NCI-H1105 (cell line): ENCODE measurements around the gene PPM1E.

Experiments used
- DNase-seq: peaks from one replicate; lab custom pipeline; 2025; lab: John Stamatoyannopoulos, UW

The PPM1E gene

DNA sequence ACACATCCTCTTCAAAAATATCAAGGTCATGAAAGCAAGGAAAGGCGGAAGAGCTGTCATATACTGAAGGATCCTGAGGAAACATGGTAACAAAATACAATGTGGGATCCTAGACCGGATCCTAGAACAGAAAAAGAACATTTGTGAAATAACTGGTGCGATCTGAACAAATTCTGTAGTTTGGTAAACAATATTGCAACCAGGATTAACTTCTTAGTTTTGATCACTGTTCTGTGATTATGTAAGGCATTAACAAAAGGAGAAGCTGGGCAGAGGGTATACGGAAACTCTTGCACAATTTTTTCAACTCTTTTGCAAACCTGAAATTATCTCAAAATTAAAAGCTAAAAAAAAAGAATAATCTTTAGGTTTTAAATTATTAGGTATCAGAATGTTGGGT lies 241.3 kb downstream of the PPM1E start:
- no peak for DNase-seq

DNA sequence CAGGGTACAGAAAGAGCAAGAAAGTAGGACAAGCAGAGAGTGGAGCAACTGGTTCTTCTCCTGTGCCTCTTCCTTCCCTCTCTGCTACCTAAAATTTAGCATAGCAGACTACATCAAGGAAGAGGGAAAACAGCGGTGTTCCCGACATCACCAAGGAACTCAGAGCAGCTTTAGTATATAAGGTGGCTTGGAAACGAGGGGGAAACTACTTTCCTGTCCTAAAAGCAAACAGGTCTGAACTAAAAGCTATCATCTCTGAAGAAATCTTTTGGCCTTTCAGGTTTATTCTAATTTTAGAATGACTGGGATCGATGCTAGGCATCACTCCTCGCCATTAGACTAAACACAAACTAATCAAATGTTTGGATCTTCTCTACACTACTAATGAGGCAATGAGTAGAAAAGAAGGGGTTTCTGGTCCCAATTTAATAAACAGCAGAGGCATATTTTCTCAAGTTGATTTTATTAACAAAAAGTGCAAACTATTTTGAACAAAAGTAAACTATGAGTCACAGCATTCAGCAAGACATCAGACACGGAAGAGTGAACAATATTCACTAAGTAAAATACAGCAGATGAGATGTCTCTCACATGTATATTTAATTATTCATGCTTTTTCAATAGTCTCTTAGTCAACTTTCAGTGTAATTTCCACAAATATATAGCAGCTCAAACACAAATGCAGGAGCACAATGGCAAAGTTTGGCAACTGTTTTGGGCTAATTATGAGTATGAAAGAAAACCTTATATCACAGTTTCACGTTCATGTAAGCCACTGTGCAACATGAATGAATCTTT lies 242.3 kb downstream of the PPM1E start:
- no peak for DNase-seq

DNA sequence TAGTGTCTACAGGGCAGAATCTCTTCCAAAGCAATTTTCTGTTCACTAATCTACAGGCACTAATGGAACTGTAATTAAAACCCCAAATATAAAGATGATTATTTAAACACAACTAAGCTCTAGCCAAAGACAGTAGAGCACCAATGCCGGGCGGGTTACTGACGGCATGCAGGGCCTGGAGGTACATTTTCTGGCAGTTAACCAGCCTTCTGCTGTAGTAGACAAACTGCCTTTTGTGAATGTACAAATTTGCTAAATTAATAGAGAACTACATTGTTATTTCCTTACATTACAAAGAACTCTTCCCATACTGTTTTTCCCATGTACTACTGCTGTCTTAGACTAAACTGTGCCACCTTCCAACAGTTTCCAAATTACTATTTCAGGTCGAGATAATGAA lies 243.2 kb downstream of the PPM1E start:
- no peak for DNase-seq

DNA sequence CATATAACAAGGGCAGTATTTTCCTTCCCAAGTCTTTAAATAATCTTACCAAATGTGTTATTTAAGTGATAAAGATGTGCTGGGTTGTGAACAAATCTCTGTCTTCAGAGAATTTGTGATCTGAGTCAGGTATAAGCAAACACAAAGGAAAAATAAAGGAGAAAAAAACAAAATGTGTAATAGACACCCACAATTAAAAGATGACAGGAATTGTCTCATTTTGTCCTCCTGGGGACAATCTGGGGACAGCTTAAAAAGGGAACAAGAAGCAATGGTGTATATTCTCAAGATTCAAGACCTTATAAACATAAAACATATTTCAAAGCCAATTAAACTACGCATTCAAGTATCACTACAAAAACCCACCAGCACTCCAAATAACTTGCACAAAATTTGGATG lies 243.8 kb downstream of the PPM1E start:
- DNase-seq = no peak

DNA sequence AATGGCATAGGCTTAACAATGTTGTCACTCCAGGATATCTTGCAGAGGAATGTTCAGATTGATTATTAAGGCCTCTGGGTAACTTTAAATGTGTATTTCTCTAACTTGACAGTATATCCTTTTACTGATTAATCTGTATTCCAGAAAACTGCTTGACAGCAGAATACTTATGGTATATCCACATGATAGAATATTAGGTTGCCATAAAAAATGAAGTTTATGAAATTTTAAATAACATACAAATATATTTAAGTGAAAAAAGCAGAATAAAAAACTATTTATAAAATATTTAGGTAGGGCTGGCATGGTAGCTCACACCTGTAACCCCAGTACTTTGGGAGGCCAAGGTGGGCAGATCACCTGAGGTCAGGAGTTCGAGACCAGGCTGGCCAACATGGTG lies 244.4 kb downstream of the PPM1E start:
- no peak for DNase-seq

DNA sequence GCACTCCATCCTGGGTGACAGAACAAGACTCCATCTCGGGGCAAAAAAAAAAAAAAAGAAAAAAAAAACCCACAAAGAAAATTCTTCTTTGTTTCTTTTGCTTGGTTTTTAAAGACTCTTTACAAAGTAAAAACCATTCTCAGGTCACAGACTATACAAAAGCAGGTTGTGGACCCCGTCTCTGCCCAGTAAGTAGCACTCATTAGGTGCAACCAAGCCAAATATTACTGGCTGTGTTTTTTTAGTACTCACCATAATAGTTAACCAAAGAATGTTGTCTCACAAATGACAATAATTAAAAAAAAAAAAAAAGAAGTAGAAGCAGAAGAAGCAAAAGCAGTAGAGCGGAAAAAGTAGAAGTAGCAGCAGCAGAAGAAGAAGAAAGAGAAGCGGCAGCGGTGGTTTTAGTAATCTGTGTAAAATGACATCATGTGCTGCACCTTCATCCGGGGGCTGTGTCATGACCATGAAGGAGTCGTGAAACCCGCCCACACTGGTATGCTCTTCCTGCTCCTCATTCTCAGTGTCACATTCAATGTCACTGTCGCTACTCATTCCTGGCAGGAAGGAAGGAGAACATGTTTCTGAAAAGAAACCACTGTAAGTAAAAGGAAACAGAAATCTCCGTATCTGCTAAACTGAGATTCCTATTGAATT lies 245.6 kb downstream of the PPM1E start:
- no peak for DNase-seq

DNA sequence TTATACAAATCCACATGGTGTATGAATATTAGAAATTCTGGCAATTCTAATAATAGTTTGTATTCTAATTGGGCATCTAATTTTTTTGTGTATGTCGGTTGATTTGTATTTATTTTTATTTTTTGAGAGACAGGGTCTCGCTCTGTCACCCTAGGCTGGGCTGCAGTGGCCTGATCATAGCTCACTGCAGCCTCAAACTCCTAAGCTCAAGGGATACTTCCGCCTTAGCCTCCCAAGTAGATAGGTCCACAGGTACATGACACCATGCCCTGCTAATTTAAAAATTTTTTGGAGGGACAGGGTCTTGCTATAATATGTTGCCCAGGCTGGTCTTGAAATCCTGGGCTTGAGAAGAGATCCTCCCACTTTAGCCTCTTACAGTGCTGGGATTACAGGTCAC lies 246.5 kb downstream of the PPM1E start:
- no peak for DNase-seq

DNA sequence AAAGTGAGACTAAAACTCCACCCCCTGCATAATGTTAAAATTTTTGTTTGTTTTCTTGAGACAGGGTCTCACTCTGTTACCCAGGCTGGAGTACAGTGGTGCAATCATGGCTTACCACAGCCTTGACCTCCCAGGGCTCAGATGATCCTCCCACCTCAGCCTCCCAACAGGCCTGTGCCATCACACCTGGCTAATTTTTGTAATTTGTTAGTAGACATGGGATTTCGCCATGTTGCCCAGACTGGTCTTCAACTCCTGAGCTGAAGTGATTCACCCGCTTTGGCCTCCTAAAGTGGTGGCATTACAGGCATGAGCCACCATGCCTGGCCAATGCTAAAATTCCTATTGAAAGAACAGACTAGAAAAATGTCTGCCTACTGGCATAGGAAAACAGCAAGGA lies 247.2 kb downstream of the PPM1E start:
- DNase-seq = no peak

DNA sequence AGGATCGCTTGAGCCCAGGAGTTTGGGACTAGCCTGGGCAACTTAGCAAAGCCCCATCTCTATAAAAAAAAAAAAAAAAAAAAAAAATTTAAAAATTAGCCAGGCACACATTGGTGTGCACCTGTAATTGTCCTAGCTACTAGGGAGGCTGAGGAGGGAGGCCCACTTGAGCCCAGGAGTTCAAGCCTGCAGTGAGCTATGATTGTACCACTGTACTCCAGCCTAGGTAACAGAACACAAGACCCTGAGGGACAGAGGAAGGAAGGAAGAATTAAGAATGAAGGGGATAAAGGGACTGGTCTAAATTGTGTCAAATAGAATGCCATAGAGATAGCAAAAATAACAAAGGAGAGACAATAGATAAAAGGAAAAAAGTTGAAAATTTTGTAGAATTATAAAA lies 248.2 kb downstream of the PPM1E start:
- DNase-seq = no peak

DNA sequence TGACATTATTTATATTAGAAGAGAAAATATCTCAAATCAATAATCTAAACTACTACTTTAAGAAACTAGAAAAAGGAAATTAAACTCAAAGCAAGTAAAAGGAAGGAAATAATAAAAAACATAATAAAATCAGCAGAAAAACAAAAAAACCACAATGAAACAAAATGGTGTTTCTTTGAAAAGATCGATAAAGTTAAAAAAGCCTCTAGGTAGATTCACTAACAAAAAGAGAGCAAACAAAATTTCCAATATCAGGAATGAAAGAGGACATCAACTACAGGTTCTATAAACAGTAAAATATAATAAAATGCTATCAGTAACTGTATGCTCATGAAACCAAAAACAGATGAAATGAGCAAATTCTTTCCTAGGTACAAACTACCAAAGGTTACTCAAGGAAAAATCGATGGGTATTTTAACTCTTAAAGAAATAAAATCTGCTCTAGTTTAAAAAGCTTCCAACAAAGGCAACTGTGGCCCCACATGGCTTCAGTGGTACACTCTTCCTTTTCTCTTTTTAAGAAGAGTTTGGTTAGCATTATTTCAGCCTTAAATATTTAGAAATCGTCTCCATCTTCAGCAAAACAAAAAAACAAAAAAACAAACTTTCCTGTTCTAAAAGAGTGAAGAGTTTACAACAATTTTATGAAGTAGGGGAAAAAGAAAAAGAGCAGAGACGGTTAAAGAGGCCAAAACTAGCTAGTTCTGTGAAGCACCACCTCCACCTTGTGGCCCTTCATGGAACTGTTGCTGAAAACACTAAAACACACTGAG lies 248.9 kb downstream of the PPM1E start:
- peak; percentile 42 for DNase-seq

DNA sequence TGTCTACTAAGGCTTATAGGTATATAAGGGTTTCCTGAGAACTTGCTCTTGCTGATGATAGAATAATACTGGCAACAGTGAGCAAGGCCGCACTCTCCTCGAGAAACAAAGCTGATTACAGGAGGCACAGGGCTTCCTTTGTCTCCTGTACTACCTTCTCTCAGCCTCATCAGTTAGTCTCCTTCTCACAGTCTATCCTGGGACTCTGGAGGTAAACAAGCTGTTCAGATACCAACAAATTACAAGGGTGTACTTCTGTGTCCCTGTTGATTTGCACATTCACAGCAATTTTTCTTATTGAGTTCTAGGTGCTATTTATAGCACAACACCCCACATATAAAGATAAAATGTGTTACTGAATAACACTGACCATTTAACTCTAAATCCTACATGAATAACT lies 252.3 kb downstream of the PPM1E start:
- DNase-seq = no peak

DNA sequence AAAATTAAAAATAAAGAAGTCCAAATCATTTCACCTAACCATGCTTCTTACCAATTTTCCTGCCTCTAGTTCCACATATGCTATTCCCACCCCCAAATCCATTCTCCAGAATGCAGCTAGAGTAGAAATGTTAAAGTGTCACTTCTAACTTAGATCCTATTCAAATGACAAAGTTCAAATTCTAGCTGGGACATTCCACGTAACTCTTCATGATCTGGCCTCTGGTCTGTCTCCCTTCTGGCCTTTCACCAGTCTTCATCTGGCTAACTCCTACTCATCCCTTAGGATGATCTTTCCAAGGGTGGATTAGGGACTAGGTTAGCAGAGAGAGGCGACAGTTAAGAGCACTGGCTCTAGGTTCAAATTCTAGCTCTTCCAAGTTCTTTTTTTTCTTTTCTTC lies 253.1 kb downstream of the PPM1E start:
- no peak for DNase-seq

DNA sequence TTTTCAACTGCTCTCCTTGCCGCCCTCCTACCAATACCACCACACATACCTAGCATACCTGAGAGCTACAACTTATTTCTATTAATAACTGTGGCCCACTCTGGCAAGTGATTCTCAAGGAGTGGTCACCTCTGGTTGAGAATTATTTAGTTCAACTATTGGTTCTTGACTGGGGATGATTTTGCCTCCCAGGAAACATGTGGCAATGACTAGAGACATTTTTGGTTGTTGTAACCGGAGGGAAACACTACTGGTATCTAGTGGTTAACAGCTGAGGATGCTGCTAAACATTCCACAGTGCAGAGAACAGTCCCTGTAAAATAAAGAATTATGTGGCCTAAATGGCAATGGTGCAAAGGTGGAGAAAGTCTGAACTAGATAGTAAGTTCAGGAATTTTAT lies 254.4 kb downstream of the PPM1E start:
- DNase-seq = no peak

DNA sequence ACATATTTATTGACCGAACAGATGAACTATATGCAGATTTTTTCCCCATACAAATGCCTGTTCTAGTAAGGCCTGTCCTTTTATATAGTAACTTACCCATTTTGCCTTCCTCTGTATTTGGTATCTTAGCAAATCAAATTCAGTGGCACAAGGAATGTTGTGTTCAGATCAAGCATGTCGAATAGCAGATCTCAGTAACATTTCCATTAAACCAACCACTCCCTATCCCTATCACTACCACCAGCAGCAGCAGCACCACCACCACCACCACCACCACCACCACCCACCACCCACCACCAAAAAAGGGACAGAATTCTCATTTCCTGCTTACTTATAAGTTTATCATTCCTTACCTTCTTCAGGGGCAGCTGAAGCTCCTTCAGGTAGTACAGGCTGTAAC lies 256.3 kb downstream of the PPM1E start:
- no peak for DNase-seq

DNA sequence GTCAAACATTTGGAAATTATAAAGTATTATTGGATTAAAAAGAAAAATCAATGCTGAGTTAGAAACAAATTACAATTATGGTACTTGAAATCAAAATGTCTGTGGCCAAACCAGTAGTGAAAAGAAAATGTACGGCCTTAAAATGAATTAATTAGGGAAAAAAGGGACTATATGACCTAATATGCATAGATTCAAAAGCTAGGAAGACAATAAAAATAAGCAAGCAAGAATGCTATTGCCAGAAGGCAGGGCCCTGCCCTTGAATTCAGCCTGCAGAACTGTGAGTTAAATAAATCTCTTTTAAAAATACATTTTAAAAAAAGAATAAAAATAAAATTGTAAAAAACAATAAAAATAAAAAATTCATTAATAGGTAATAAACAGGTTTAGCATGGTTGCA lies 262.4 kb downstream of the PPM1E start:
- no peak for DNase-seq

DNA sequence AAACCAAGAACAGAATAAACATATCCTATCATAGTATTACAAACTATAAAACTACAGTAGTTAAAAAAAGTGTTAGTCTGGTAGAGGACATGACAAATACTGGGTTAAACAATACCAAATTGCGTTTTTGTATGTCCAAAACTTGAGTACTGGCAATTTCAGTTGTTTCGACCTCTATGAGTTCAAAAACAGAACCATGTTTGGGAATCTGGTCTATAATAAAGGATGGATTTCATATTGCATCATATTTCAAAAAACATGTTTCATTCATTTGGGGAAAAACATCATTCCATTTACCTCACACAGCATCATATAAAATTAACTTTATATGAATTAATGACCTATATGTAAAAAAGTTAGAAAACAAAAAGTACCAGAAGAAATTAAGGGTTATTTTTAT lies 269.3 kb downstream of the PPM1E start:
- DNase-seq = no peak

DNA sequence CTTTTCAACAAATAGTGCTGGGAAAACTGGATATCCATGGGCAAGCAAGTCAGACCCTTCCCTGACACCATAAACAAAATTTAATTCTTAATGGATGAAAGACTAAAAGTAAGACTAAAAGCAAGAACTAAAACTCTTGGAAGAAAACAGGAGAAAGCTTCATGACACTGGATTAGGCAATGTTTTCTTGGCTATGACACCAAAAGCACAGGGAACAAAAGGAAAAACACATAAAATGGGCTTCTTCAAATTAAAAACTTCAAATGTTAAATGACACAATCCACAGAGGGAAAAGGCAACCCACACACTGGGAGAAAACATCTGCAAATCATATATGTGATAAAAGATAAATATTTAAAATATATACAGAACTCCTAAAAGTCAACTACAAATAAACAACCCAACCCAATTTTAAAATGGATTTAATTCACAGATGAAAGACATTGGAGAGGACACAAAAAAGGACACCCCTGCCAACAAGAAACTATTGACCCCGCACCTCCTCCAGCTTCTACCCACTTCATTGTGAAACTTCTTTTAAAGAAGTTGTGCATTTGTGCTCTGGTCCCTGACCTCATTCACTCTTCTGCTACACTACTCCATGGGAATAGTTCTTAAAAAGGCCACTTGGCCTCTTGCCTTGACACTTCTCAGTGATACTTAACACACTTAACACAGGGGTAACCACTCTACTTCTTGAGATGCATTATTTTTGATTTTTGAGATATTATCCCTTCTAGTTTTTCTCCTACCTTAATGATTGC lies 270.7 kb downstream of the PPM1E start:
- no peak for DNase-seq

DNA sequence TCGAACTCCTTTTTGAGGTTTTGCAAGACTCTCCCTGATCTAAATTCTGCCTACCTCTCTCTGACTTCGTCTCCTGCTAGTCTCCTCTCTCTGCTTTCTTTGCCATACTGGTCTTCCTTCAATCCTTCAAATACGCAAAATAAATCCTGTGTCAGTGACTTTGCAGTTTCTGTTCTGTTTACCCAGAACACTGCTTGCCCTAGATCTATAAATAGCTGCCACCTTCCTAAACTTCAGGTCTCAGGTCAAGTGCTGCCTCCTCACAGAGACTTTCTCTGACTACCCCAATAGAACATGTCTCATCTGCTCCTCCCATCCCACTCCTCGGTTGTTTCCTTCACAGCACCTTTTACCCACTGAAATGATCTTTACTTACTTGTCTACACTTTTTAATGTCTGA lies 272.1 kb downstream of the PPM1E start:
- no peak for DNase-seq

DNA sequence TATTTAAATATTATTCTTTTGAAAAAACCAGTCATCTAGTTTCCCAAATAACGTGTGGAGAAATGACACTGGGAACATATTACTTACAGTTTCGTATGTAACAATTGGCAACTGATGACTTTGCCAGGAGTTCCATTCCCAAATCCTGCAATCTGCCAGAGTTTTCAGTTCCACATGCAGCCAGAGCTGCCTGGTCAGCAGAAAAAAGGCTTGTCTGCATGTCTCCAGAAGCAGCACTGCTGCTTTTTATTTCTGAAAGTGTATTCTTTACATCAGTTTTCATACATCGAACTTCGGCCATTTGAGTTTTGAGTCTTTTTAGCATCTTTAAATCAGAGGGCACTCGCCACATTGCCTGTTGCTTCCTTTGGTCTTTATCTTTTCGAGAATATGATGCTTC lies 272.7 kb downstream of the PPM1E start:
- no peak for DNase-seq

DNA sequence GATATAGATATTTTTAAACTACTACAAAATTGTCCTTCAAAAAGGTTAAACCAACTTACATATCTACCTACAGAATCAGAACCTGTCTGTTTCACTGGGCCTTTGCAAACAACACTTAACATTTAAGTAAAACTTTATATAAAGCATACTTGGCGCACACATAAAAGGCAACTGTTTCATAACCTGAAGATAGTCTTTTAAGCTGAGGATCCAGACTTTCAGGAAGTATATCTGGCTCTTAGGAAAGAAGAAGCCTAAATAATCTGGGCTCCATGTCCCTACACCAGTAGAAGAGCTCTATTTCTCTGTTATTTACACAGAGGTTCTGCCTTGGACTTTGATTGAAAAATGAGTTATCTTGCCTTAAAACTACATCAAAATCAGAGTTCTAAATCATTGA lies 275.2 kb downstream of the PPM1E start:
- no peak for DNase-seq
